HepG2 (cell line): ENCODE measurements around the gene HEXD. TPM values are rescaled to one million over a fixed set of nuclear protein-coding genes. Genes with fewer than 3 reads are reported as not detected.

ENCODE experiments used
- DNMT1 ChIP-seq: sonication (generic); formaldehyde crosslinking; IDR thresholded peaks from 2 replicates; pipeline ENCODE4 v1.5.1; 2020; ENCODE audit warnings: mild to moderate bottlenecking, missing genetic modification reagents
- GZF1 ChIP-seq: sonication (generic); formaldehyde crosslinking; IDR thresholded peaks from 2 replicates; pipeline ENCODE4 v1.5.1; 2020; ENCODE audit warnings: mild to moderate bottlenecking, missing genetic modification reagents
- HDAC1 ChIP-seq: sonication (generic); formaldehyde crosslinking; IDR thresholded peaks from 2 replicates; pipeline ENCODE4 v1.5.1; 2020; ENCODE audit warnings: mild to moderate bottlenecking, missing genetic modification reagents
- KDM3A ChIP-seq: IDR thresholded peaks from 2 replicates; pipeline ENCODE4 v1.6.1; 2018; ENCODE audit warnings: low read depth, missing compliant biosample characterization
- NFKB2 ChIP-seq: sonication (generic); formaldehyde crosslinking; IDR thresholded peaks from 2 replicates; pipeline ENCODE4 v1.4.0; 2020; ENCODE audit warnings: missing genetic modification reagents, borderline replicate concordance
- SIN3B ChIP-seq: fragments of 150-350 bp; IDR thresholded peaks from 2 replicates; pipeline ENCODE4 v1.6.1; 2014; ENCODE audit warnings: low read length
- SPEN ChIP-seq: sonication (generic); formaldehyde crosslinking; IDR thresholded peaks from 2 replicates; pipeline ENCODE4 v1.5.1; 2020; ENCODE audit warnings: low read depth, mild to moderate bottlenecking, missing genetic modification reagents
- SRSF1 ChIP-seq: fragments of 200-400 bp; formaldehyde crosslinking; optimal IDR thresholded peaks from 2 replicates; pipeline ENCODE3; 2017; ENCODE audit warnings: mild to moderate bottlenecking, low read depth, low read length, moderate library complexity
- SYNCRIP ChIP-seq: fragments of 200-400 bp; formaldehyde crosslinking; IDR thresholded peaks from 2 replicates; pipeline ENCODE4 v1.6.1; 2018; ENCODE audit warnings: mild to moderate bottlenecking, low read depth, low read length; ENCODE audit not compliant: insufficient read depth
- TMF1 ChIP-seq: sonication (generic); formaldehyde crosslinking; IDR thresholded peaks from 2 replicates; pipeline ENCODE4 v1.8.1; 2022; ENCODE audit warnings: low read depth, missing genetic modification reagents
- ZBTB20 ChIP-seq: sonication (generic); formaldehyde crosslinking; IDR thresholded peaks from 2 replicates; pipeline ENCODE4 v1.8.1; 2023; ENCODE audit warnings: missing genetic modification reagents, low read depth, mild to moderate bottlenecking, borderline replicate concordance
- ZFP62 ChIP-seq: sonication (generic); formaldehyde crosslinking; IDR thresholded peaks from 2 replicates; pipeline ENCODE4 v1.4.0; 2020; ENCODE audit warnings: missing genetic modification reagents
- ZKSCAN8 ChIP-seq: IDR thresholded peaks from 2 replicates; pipeline ENCODE4 v1.6.1; 2016; ENCODE audit warnings: borderline replicate concordance, missing genetic modification reagents, missing compliant biosample characterization
- ZNF207 ChIP-seq: fragments of 450-650 bp; IDR thresholded peaks from 2 replicates; pipeline ENCODE4 v1.6.1; 2016; ENCODE audit warnings: antibody characterized with exemption, borderline replicate concordance
- ZNF34 ChIP-seq: sonication (generic); formaldehyde crosslinking; IDR thresholded peaks from 2 replicates; pipeline ENCODE4 v1.4.0; 2020; ENCODE audit warnings: mild to moderate bottlenecking, missing genetic modification reagents, borderline replicate concordance
- ZNF446 ChIP-seq: sonication (generic); formaldehyde crosslinking; IDR thresholded peaks from 2 replicates; pipeline ENCODE4 v1.5.0; 2020; ENCODE audit warnings: mild to moderate bottlenecking, missing genetic modification reagents
- ZNF629 ChIP-seq: sonication (generic); formaldehyde crosslinking; conservative IDR thresholded peaks from 2 replicates; pipeline ENCODE4 v1.5.0; 2020; ENCODE audit warnings: missing genetic modification reagents
- ZNF737 ChIP-seq: sonication (generic); formaldehyde crosslinking; IDR thresholded peaks from 2 replicates; pipeline ENCODE4 v1.5.0; 2020; ENCODE audit warnings: missing genetic modification reagents, mild to moderate bottlenecking, borderline replicate concordance
- ZNF776 ChIP-seq: sonication (generic); formaldehyde crosslinking; IDR thresholded peaks from 2 replicates; pipeline ENCODE4 v1.4.0; 2020; ENCODE audit warnings: mild to moderate bottlenecking, missing genetic modification reagents
- polyA plus RNA-seq, 8 experiments: library from polyadenylated mRNA; depleted of rRNA in 3 of 8; stranded (reverse) in 7 of 8; unstranded in 1 of 8; fragments of >200 nt; fragmentation: Illumina TruSeq in 4 of 8; extraction: Trizol in 4 of 8; gene quantifications; 2 replicates each; pipeline versions ENCODE4 v1.2.1 to v1.2.3, GENCODE V29; 2011 to 2016; ENCODE audit warnings: low read depth in 4 of 8, missing spikeins in 1 of 8, mixed read lengths in 1 of 8; ENCODE audit not compliant: insufficient read depth in 1 of 8
- total RNA-seq, 5 experiments: library from RNA; depleted of rRNA; stranded (reverse); fragments of >200 nt; fragmentation: Illumina TruSeq; extraction: Trizol; gene quantifications; 2 replicates each; pipeline ENCODE4 v1.2.3, GENCODE V29; 2016; ENCODE audit warnings: low read depth in 1 of 5
- TF ChIP-seq, protein P1 (sequence below): sonication (generic); formaldehyde crosslinking; IDR thresholded peaks from 2 replicates; pipeline ENCODE4 v1.4.0; 2020; ENCODE audit warnings: mild to moderate bottlenecking, missing genetic modification reagents, borderline replicate concordance
- TF ChIP-seq, protein P2 (sequence below): sonication (generic); formaldehyde crosslinking; IDR thresholded peaks from 2 replicates; pipeline ENCODE4 v1.5.0; 2020; ENCODE audit warnings: missing genetic modification reagents, mild to moderate bottlenecking, borderline replicate concordance
- TF ChIP-seq, protein P3 (sequence below): sonication (generic); formaldehyde crosslinking; IDR thresholded peaks from 2 replicates; pipeline ENCODE4 v1.5.1; 2020; ENCODE audit warnings: mild to moderate bottlenecking, missing genetic modification reagents, moderate library complexity
- TF ChIP-seq, protein P4 (sequence below): sonication (generic); formaldehyde crosslinking; IDR thresholded peaks from 2 replicates; pipeline ENCODE4 v1.4.0; 2020; ENCODE audit warnings: missing genetic modification reagents

Gene HEXD
- total and polyA plus RNA-seq, 2 of the 13 experiments (the other 11 are each of a cell fraction or from before 2014, with no cell fraction given): 22.3 to 41.8 TPM

DNA sequence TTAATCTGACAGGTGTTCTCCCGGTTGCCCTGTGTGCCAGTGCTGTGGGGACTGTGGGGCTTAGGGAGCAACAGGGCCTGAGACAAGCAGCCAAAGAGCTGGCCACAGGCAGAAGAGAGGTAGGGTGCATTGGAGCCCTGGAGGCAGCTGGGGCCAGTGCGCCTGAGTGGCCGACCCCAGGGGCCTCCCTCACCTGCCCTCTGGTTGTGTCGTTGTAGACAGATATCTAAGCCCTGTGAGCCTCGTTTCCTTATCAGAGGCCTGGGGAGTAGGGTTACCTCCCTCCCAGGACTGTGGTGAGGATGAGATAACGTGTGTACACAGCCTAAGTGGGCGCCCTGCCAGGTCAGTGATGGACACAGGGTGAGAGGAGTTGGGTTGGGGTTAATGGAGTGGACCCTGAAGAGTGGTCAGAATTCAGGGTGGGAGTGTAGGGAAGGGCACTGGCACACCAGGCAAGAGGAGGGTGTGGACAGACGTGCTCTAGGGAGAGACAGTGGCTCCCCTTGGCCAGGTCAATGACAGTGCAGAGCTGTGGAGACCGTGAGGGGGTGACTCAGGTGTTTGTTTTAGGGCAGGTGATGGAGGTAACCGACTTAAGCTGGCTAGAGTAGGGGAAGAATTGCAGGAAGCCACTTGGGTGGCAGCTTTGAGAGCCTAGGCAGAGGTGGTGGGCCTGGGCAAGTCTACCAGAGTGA, 43.8 kb downstream of the HEXD start (continued):
- TF ChIP-seq, protein P1, sequence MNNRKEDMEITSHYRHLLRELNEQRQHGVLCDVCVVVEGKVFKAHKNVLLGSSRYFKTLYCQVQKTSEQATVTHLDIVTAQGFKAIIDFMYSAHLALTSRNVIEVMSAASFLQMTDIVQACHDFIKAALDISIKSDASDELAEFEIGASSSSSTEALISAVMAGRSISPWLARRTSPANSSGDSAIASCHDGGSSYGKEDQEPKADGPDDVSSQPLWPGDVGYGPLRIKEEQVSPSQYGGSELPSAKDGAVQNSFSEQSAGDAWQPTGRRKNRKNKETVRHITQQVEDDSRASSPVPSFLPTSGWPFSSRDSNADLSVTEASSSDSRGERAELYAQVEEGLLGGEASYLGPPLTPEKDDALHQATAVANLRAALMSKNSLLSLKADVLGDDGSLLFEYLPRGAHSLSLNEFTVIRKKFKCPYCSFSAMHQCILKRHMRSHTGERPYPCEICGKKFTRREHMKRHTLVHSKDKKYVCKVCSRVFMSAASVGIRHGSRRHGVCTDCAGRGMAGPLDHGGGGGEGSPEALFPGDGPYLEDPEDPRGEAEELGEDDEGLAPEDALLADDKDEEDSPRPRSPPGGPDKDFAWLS (CRISPR knock-in tag): no peak
- TF ChIP-seq ZNF737 (CRISPR knock-in tag) (no peak), ZNF629 (no peak), ZBTB20 (CRISPR knock-in tag) (no peak), GZF1 (CRISPR knock-in tag) (no peak), SYNCRIP (no peak), ZNF776 (peak; percentile 70; the same call in 1 of the 2 replicates), SRSF1 (peak; percentile 34), SPEN (CRISPR knock-in tag) (no peak; the same call in 1 of the 2 replicates), KDM3A (no peak), ZNF207 (no peak), ZFP62 (CRISPR knock-in tag) (no peak), SIN3B (no peak), ZKSCAN8 (CRISPR knock-in tag) (no peak), ZNF34 (CRISPR knock-in tag) (no peak), NFKB2 (CRISPR knock-in tag) (0 out of 2 replicates have a peak, but pooled peaks have one; percentile 49), ZNF446 (no peak; the same call in 1 of the 2 replicates), DNMT1 (CRISPR knock-in tag) (no peak), HDAC1 (CRISPR knock-in tag) (0 out of 2 replicates have a peak, but pooled peaks have one; percentile 75), TMF1 (CRISPR knock-in tag) (no peak)
- TF ChIP-seq, protein P2, sequence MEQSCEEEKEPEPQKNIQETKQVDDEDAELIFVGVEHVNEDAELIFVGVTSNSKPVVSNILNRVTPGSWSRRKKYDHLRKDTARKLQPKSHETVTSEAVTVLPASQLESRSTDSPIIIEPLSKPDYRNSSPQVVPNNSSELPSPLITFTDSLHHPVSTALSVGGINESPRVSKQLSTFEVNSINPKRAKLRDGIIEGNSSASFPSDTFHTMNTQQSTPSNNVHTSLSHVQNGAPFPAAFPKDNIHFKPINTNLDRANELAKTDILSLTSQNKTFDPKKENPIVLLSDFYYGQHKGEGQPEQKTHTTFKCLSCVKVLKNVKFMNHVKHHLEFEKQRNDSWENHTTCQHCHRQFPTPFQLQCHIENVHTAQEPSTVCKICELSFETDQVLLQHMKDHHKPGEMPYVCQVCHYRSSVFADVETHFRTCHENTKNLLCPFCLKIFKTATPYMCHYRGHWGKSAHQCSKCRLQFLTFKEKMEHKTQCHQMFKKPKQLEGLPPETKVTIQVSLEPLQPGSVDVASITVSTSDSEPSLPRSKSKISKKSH (CRISPR knock-in tag): peak; percentile 4; the same call in 1 of the 2 replicates
- TF ChIP-seq, protein P3, sequence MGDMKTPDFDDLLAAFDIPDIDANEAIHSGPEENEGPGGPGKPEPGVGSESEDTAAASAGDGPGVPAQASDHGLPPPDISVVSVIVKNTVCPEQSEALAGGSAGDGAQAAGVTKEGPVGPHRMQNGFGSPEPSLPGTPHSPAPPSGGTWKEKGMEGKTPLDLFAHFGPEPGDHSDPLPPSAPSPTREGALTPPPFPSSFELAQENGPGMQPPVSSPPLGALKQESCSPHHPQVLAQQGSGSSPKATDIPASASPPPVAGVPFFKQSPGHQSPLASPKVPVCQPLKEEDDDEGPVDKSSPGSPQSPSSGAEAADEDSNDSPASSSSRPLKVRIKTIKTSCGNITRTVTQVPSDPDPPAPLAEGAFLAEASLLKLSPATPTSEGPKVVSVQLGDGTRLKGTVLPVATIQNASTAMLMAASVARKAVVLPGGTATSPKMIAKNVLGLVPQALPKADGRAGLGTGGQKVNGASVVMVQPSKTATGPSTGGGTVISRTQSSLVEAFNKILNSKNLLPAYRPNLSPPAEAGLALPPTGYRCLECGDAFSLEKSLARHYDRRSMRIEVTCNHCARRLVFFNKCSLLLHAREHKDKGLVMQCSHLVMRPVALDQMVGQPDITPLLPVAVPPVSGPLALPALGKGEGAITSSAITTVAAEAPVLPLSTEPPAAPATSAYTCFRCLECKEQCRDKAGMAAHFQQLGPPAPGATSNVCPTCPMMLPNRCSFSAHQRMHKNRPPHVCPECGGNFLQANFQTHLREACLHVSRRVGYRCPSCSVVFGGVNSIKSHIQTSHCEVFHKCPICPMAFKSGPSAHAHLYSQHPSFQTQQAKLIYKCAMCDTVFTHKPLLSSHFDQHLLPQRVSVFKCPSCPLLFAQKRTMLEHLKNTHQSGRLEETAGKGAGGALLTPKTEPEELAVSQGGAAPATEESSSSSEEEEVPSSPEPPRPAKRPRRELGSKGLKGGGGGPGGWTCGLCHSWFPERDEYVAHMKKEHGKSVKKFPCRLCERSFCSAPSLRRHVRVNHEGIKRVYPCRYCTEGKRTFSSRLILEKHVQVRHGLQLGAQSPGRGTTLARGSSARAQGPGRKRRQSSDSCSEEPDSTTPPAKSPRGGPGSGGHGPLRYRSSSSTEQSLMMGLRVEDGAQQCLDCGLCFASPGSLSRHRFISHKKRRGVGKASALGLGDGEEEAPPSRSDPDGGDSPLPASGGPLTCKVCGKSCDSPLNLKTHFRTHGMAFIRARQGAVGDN (CRISPR knock-in tag): peak; percentile 81
- TF ChIP-seq, protein P4, sequence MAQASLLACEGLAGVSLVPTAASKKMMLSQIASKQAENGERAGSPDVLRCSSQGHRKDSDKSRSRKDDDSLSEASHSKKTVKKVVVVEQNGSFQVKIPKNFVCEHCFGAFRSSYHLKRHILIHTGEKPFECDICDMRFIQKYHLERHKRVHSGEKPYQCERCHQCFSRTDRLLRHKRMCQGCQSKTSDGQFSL (CRISPR knock-in tag): no peak
